ENCODE results near the gene GCGR. TPM values are rescaled to one million over a fixed set of nuclear protein-coding genes. Genes with fewer than 3 reads are reported as not detected.
A peak's percentile ranks its signal among the peaks of the same experiment; 100 is the strongest.
"Not testable (repeated sequence)": the region's sequence is repeated elsewhere in the genome, so short reads cannot be mapped to it uniquely, and the experiment has no call there.

Gene GCGR
- total RNA-seq, 4 donors from 2014 or later, result not detected

DNA sequence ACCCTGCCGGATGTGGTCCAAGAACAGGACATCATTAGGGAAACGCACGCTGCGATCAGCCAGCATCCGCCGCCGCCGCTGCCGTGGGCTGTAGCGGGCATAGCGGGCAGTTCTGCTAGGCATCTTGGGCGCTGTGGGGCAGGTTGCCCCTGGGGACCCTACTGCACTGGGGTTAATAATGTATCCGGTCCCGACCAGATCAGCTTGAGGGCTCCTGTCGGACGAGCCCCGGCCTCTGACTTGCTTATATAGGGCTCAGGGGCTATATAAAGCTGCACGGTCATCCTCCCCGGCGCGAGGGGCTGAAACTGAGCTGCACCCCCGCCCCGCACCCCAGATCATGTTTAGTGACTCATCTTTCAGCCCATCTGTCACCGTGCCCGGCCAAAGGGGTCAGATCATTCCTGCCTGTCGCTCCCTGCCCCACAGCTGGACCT, 30.9 kb downstream of the GCGR start, which contains the start of gene PPP1R27:
PPP1R27 (minus strand) TSS at position 220 of the 437 bp plus-strand sequence; CDS start at position 123, 97 bp downstream.
- H3K27me3 ChIP-seq, result no peaks in the 10 kb centered on the region
- H3K4me1 ChIP-seq, result peaks cover 16 to 22% of the 10 kb centered on the region in 2 donors
- WGBS, 2 donors, result 85 to 94% methylated on average over 10 to 12 of the region's 26 CpGs
- H3K27ac ChIP-seq, result peak within 1 kb of the TSS; percentile 84 to 91 (median 91)
- DNase-seq, result no peak
- no peaks in the 10 kb centered on the region for H3K36me3 ChIP-seq
- TF ChIP-seq, protein P1, sequence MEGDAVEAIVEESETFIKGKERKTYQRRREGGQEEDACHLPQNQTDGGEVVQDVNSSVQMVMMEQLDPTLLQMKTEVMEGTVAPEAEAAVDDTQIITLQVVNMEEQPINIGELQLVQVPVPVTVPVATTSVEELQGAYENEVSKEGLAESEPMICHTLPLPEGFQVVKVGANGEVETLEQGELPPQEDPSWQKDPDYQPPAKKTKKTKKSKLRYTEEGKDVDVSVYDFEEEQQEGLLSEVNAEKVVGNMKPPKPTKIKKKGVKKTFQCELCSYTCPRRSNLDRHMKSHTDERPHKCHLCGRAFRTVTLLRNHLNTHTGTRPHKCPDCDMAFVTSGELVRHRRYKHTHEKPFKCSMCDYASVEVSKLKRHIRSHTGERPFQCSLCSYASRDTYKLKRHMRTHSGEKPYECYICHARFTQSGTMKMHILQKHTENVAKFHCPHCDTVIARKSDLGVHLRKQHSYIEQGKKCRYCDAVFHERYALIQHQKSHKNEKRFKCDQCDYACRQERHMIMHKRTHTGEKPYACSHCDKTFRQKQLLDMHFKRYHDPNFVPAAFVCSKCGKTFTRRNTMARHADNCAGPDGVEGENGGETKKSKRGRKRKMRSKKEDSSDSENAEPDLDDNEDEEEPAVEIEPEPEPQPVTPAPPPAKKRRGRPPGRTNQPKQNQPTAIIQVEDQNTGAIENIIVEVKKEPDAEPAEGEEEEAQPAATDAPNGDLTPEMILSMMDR (IDR thresholded peaks at IDR 0.05), result no peak
- intact Hi-C loops (cut with DNase I), result no loop called here
- H3K4me3 ChIP-seq (replicated peaks in 1 of 3), result peak within 1 kb of the TSS in 2 of 3 donors; percentile 46 to 84
- no peaks in the 10 kb centered on the region for H3K9me3 ChIP-seq

DNA sequence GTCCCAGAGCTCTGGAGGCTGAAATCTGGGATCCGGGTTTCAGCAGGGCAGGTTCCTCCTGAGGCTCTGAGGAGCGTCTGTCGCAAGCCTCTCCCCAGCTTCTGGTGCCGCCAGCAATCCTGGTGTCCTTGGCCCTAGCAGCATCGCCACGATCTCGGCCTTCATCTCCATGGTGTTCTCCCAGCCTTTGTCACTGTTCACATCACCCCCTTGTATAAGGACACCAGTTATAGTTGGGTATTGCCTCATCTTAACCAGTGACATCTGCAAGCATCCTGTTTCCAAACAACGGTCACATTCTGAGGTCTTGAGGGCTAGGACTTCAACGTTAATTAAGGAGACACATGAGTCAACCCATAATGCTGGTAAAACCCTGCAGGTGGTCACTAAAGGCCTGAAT, 33.7 kb downstream of the GCGR start:
- TF ChIP-seq, protein P1 (IDR thresholded peaks at IDR 0.05), result no peak
- no peak for TF ChIP-seq POLR2A (IDR thresholded peaks at IDR 0.05)
- Histone ChIP-seq H3K4me3 (replicated peaks in 1 of 3) (no peak overlapping the region), H3K27me3 (no peaks in the 10 kb centered on the region), H3K9me3 (no peaks in the 10 kb centered on the region), H3K36me3 (peaks cover 0 to 3% of the 10 kb centered on the region in 2 donors), H3K4me1 (peaks cover 12 to 13% of the 10 kb centered on the region in 2 donors), H3K27ac (no peak overlapping the region)
- no peak for DNase-seq
- 86 to 87% methylated on average over 9 of the region's 9 CpGs for WGBS, 2 donors
- intact Hi-C loops (cut with DNase I), result no loop called here

DNA sequence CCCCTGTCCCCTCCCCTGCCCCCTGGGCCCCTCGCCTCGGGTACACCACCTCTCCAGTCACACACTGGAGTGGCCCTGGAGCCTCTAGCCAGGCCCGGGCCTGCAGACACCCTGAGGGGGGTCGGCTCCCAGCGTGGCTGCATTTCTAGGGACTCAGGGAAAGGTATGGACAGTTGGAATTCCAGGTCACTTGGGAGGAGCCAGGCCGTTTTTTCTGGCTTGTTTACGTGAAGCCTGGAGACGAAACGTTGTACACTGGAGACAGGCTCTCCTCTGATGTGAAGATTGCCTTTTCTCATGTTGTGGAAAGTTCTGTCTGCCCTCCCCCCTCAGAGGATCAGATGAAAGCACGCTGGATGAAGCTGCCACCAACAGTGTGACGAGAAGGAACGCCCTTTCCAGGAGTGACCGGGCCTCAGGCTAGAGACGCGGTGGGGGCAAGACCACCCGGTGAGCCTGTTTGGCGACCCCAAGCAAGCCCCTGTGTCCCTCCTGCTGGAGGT, 34.9 kb downstream of the GCGR start:
- 36 to 37% methylated on average over 16 to 17 of the region's 17 CpGs for whole genome bisulfite sequencing, 2 donors
- Histone ChIP-seq H3K27ac (no peak overlapping the region), H3K36me3 (peaks cover 7 to 14% of the 10 kb centered on the region in 2 donors), H3K9me3 (no peaks in the 10 kb centered on the region), H3K4me3 (replicated peaks in 1 of 3) (no peak overlapping the region), H3K4me1 (peaks cover 8 to 10% of the 10 kb centered on the region in 2 donors), H3K27me3 (no peaks in the 10 kb centered on the region)
- DNase-seq, result no peak
- TF ChIP-seq, protein P1 (IDR thresholded peaks at IDR 0.05), result no peak
- TF ChIP-seq POLR2A (IDR thresholded peaks at IDR 0.05), result no peak
- intact Hi-C loops (cut with DNase I), result no loop called here

DNA sequence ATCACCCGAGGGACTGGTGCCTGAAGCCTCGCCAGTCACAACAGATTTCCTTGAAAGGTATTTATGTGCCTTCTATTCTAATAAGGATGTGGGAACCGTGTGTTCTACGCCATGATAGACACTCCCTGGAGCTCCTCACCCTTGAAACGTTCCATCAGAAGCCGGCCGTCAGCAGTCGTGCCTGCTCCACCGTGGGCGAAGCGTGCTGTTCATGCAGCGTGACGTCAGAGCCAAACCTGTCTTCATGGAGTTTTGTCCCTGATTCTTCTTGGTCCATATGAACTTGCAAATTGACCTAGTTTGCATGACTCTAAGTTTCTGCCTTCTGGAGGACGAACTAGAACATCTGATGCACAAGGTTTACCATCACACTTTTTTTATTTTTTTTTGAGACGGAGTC, 35.4 kb downstream of the GCGR start:
- intact Hi-C loops (cut with DNase I), result no loop called here

DNA sequence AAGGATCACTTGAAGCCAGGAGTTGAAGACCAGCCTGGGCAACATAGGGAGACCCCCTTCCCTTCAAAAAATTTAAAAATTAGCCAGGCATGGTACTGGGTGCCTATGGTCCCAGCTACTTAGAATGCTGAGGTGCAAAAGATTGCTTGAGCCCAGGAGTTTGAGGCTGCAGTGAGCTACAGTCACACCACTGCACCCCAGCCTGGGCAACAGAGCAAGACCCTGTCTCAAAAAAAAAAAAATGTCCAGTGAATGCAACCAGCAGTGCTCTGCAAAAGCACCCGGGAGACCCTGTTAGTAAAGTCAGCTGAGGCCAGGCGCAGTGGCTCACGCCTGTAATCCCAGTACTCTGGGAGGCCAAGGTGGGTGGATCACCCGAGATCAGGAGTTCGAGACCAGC, 36.1 kb downstream of the GCGR start:
- H3K4me1 ChIP-seq; H3K27ac ChIP-seq; H3K27me3 ChIP-seq; H3K4me3 ChIP-seq (replicated peaks in 1 of 3); DNase-seq; intact Hi-C loops (cut with DNase I); H3K9me3 ChIP-seq: not testable (repeated sequence)
- H3K36me3 ChIP-seq, result peaks cover 18 to 27% of the 10 kb centered on the region in 2 donors
- 92 to 96% methylated on average over 5 of the region's 5 CpGs for WGBS, 2 donors

More for the DNA sequence above, 35.4 kb downstream of the GCGR start:
- H3K4me3 ChIP-seq (replicated peaks in 1 of 3), result no peak overlapping the region
- H3K27me3 ChIP-seq, result no peaks in the 10 kb centered on the region
- H3K4me1 ChIP-seq, result peaks cover 3 to 5% of the 10 kb centered on the region in 2 donors
- peaks cover 10 to 19% of the 10 kb centered on the region in 2 donors for H3K36me3 ChIP-seq
- WGBS, 2 donors, result 72 to 75% methylated on average over 15 of the region's 15 CpGs
- H3K27ac ChIP-seq, result no peak overlapping the region
- TF ChIP-seq POLR2A (IDR thresholded peaks at IDR 0.05), result no peak
- TF ChIP-seq, protein P1 (IDR thresholded peaks at IDR 0.05), result no peak
- no peaks in the 10 kb centered on the region for H3K9me3 ChIP-seq
- no peak for DNase-seq
